Myocyte (in vitro differentiated cells): ENCODE data around the gene SPEN. TPM values are rescaled to one million over a fixed set of nuclear protein-coding genes. Genes with fewer than 3 reads are reported as not detected.
A peak's percentile ranks its signal among the peaks of the same experiment; 100 is the strongest.
"Not testable (repeated sequence)": the region's sequence is repeated elsewhere in the genome, so short reads cannot be mapped to it uniquely, and the experiment has no call there.

Source experiments
- DNase-seq: peaks from one replicate; pipeline ENCODE4 v3.0.0-alpha.2; 2012; ENCODE audit warnings: low read depth
- total RNA-seq: library from RNA; depleted of rRNA; stranded (reverse); fragments of >200 nt; gene quantifications from 2 replicates; pipeline ENCODE4 v1.2.3, GENCODE V29; 2014

SPEN gene
- total RNA-seq, 1 donor from 2014 or later = 14.4 TPM

GRCh38 chr1:15833069-15833679 is 14.3 kb upstream of the SPEN start:
- peak; percentile 73 for DNase-seq

GRCh38 chr1:15833842-15834405 is 13.6 kb upstream of the SPEN start:
- DNase-seq = no peak

- DNase-seq = peak; percentile 91
These were observed 12.9 kb upstream of the SPEN start for GRCh38 chr1:15834406-15835204.

- DNase-seq = no peak
These were observed 12.2 kb upstream of the SPEN start for GRCh38 chr1:15835205-15835740.

GRCh38 chr1:15835741-15836510 is 11.6 kb upstream of the SPEN start:
- DNase-seq = peak; percentile 100

GRCh38 chr1:15836511-15836771 is 11.1 kb upstream of the SPEN start:
- not testable (repeated sequence) for DNase-seq

- DNase-seq = no peak
These were observed 10.5 kb upstream of the SPEN start for GRCh38 chr1:15836772-15837669.

GRCh38 chr1:15837931-15838330 is 9.6 kb upstream of the SPEN start:
- no peak for DNase-seq

GRCh38 chr1:15838721-15839120 is 8.8 kb upstream of the SPEN start:
- DNase-seq = no peak

GRCh38 chr1:15843826-15844572 is 3.5 kb upstream of the SPEN start:
- peak; percentile 14 for DNase-seq

- DNase-seq = not testable (repeated sequence)
These were observed 1.5 kb upstream of the SPEN start for GRCh38 chr1:15846056-15846455.

GRCh38 chr1:15847893-15848142 is 311 bp downstream of the SPEN start:
- DNase-seq = no peak

GRCh38 chr1:15848143-15848928 is 829 bp downstream of the SPEN start:
- DNase-seq = peak; percentile 37

GRCh38 chr1:15848929-15849774 is 1.6 kb downstream of the SPEN start:
- DNase-seq = peak; percentile 81

- DNase-seq = peak; percentile 50
These were observed 2.3 kb downstream of the SPEN start for GRCh38 chr1:15849775-15850324.

GRCh38 chr1:15850471-15851001 is 3.0 kb downstream of the SPEN start:
- no peak for DNase-seq

- DNase-seq = no peak
These were observed 3.9 kb downstream of the SPEN start for GRCh38 chr1:15851210-15852035.
